Left forelimb (tissue), 1 donor: ENCODE results near the gene RYR2.
"Not testable (repeated sequence)": the region's sequence is repeated elsewhere in the genome, so short reads cannot be mapped to it uniquely, and the experiment has no call there.

Experiments
- DNase-seq: peaks from one replicate; pipeline ENCODE4 v3.0.0-alpha.2; 2018; ENCODE audit warnings: low spot score

RYR2 gene

DNA sequence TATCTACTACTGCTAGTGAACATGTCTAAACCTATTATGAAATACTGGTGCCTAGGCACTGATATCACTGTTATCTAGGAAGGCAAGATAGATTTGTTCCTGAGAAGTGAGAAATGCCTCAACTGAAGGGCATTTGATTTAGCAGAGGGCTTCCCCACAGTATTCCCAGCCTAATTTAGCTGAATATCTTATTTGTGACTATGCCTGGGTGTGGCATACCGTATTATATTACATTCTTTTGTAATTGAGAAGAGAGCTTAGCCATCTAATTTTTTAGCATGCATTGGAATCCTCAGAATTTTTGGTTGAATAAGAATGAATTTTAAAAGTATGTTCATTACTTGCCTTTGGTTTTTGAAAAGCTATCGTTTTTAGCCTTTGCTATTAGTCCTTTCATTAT lies 749.6 kb downstream of the RYR2 start:
- DNase-seq, result no peak

DNA sequence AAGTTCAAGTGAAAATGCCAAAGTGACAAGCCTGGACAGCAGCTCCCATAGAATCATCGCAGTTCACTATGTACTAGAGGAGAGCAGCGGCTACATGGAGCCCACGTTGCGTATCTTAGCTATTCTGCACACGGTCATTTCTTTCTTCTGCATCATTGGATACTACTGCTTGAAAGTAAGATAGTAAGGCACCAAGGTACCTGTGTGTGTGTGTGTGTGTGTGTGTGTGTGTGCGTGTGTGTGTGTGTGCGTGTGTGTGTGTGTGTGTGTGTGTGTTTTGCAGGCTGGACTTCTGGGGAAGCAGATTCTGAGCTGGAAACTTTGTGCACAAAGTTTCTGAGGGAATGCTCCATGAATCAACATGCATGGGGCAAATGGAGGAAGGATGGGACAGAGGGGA lies 750.2 kb downstream of the RYR2 start:
- no peak for DNase-seq

DNA sequence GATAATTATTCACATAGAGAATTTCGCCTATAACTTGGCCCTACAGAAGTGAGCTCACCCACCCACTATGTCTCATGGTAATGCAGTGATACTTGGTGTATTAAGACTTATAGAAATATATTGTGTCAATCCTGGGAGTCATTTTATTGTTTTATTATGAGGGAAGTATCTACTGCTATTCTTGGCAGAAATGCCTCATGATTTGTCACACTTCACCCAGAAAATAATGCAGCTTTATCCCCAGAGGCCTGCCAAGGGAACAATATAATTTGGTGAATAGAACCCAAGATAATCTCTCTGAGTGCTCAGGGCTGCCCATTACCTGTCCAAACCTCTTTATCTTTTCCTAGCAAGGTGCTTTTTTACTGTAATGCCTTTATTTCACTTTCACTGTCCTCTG lies 750.7 kb downstream of the RYR2 start:
- DNase-seq, result no peak

DNA sequence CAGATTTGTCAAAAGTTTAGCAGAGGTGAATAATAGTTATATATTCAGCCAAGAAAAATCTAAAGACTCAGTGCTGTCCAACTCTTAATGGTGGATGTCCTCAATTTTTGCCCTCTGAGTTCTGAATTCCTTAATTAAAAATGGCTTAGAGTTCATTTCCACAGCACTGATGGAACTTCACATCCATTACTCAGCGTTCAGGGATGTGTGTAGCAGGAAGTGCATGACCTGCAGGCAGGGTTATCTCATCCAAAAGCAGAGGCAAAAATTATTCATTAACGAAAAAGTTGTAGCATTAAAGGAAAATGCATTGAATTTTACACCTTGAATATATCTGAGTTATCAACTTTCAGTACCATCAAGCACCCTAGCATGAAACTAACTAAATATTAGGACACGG lies 752.1 kb downstream of the RYR2 start:
- no peak for DNase-seq

- DNase-seq, result no peak
Observed at GRCh38 chr1:237795558-237795957, 753.6 kb downstream of the RYR2 start.

GRCh38 chr1:237799762-237800474 lies 757.9 kb downstream of the RYR2 start:
- no peak for DNase-seq

DNA sequence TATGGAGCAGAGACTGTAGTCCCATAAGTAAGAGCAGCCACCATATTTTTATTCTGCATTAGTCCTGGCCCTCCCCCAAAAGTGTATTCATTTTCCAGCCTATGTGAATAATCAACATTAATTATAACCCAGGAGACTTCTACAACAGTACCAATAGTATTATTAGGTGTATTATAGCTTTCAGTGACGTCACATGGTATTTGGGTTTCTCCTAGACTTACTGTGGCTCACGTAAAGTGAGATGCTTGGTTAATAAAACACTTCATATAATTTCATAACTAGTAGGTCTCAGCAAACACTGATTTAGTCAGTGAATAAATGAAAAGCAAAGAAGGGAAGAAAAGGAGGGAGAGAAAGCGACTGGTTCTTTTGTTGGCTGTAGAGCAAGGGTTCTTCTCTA lies 762.5 kb downstream of the RYR2 start:
- no peak for DNase-seq

DNA sequence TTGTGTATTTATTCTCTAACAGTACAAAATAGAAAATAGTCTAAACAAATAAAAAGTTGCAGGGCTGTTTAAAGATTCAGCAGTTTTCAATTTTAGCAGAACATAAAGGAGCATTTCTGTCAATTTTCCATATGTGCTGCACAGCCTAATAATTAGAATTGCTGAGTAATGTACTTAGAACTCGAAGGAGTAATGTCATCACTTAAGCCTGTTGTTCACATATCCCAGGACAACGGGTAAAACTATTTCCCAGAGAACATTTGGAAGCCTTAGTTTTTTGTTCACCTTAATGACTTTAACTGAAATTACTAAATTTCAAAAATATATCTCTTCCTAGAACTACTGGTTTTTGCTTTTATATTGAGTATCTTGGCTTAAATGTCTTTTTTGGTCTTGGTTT lies 767.1 kb downstream of the RYR2 start:
- no peak for DNase-seq

DNA sequence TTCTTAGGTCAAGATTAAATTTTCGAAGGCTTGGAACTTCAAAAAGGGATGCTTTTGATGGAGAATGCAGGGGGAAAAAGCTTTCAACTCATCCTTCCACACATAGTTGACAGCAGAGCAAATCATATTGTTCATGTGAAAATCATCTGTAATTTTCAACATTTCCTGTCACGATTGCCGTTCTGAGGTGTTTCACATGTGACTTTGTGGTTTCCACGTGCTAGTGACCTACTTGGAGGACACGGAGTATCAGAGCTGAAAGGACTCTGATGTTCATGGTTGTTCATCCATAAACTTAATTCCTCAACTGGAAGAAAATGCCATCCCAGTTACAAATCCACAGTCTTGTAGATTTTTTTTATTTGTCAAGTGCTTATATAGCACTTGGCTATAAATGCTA lies 769.6 kb downstream of the RYR2 start:
- DNase-seq, result no peak

- DNase-seq, result no peak
Observed at GRCh38 chr1:237812061-237812460, 770.1 kb downstream of the RYR2 start.

DNA sequence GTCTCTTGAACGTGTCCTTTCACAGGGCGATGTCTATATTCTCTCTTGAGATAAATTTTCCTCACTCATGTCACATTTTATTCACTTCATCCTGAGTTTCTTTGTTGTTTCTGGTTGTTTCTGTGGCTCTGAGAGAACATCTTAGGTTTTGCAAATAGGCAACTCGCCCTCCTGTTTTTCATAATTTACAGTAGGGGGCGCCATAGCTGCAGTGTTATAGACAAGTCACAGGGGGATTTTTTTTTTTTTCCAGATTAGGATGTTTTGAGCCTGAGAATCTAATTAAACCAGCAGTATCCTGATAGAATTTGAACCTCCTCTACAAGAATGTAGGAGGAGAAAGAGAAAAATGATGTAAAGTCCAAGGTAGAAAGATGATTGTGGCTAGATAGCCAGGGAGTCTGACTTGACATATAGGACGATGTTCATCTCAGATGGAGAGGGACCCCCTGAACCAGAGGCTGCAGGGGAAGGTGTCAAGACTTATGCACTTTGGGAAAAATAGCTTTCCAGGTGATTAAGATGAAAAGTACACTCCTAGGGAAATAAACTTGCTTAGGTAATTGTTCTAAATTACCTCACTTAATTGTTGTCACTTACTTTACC lies 772.4 kb downstream of the RYR2 start:
- no peak for DNase-seq

DNA sequence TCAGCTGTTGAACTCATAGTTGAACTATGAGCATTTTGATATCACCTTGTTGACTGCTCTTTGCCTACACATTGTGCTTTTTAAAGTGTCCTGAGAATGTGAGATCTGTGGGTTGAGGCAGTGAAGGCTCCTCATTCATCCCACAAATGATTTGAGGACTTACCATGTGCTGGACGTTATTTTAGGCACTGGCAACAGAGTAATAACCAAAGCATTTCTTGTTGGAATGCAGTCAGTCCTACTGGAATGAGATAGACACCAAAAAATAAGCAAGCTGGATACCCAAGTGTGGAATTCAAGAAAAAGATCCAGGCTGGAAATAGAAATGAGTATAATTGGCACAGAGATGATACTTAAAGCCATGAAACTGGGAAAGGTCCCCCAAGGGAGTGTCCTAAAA lies 775.3 kb downstream of the RYR2 start:
- no peak for DNase-seq

DNA sequence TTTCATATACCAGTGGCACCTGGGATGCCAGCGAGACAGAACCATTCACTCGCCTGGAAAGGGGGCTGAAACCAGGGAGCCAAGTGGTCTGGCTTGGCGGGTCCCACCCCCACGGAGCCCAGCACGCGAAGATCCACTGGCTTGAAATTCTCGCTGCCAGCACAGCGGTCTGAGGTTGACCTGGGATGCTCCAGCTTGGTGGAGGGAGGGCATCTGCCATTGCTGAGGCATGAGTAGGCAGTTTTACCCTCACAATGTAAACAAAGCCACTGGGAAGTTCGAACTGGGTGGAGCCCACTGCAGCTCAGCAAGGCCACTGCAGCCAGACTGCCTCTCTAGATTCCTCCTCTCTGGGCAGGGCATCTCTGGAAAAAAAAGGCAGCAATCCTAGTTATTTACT lies 778.6 kb downstream of the RYR2 start:
- DNase-seq, result not testable (repeated sequence)

DNA sequence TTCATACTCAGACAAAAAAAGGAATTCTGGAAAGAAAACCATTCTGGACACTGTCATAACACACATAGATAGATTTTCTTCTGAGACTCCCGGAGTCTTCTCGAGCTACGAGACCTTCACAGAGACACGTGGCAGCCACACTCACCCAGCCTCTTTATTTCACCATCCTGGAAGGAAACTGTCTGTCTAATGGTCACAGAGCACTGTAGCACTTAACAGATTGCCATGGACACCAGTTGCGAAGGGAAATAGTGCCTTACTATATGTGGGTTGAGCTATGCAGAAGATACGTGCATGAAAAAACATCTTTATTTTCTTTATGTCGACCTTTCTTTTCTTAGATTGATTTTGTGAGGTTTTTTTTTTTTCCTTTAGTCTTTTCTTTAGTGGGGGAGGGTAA lies 790.9 kb downstream of the RYR2 start:
- no peak for DNase-seq

DNA sequence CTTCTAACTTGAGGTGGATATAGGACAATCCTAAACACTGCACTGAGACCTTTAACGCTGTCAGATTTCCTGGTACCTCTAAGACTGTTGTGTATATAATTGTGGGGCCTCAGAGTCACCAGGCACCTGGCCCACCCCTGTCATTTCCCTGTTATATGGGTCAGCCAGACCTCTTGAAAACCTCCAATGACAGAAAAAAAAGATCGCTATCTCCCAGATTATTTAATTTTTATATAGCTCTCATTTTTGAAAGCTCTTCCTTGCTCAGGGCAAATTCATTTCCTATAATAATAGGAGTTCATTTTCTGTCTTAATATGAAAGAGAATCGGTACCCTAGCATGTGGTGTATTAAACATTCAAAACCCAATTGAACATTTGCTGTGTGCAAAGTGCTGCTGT lies 792.1 kb downstream of the RYR2 start:
- DNase-seq, result no peak

DNA sequence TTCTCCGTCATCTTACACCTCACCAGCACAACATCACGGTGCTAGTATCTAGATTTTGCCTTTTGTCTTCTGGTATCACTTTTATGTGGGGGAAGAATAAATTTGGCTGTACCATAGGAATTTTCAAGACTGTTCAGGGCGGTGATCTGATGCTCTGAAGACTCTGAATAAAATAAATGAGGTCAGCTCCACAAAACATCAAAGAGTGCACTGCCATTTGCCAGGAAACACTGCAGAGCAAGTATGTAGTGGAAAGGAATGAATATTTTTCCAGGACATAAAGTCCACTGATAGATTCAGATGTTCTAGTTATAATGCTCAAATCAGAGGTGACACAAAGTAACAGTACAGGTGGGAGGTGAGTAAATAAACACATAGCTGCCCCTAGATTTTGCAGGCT lies 792.5 kb downstream of the RYR2 start:
- no peak for DNase-seq

GRCh38 chr1:237838320-237838719 lies 796.3 kb downstream of the RYR2 start:
- DNase-seq, result no peak

GRCh38 chr1:237838904-237839534 lies 797.0 kb downstream of the RYR2 start:
- DNase-seq, result no peak

GRCh38 chr1:237841485-237841884 lies 799.5 kb downstream of the RYR2 start:
- DNase-seq, result no peak

DNA sequence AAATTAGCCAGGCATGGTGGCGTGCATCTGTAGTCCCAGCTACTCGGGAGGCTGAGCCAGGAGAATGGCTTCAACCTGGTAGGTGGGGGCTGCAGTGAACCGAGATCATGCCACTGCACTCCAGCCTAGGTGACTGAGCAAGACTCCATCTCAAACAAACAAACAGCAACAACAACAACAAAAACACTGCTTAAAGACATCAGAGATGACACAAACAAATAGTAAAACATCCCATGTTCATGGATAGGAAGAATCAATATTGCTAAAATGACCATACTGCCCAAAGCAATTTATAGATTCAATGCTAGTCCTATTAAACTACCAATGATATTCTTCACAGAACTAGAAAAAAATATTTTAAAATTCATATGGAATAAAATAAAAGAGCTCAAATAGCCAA lies 801.5 kb downstream of the RYR2 start:
- not testable (repeated sequence) for DNase-seq

DNA sequence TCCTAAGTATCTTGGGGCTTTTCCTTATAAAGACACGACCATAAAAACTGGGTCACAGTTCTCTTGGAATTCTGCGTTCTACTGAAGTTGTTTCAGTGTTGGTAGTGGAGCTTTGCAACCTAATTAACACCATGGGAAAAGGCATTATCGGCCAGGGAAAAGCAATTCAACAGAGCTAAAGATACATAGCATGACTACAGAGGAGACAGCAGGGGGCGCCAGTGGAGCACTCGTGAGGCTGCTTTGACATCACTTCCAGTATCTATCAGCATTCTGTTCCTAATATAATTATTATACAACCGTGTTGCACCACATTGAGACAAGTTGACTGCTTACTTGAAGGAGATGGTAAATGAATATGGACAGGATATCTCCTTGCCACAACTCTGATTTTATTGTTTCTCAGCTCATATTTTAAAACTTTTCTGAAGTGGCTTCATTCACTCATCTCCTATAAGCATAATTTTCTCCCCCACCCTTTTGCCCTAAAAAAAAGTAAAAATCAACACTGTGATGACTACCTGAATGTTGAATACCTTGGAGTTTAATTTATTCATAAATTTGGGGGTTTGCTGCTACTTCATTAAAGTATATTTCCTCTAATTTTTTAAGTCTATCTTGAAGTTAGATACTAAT lies 809.3 kb downstream of the RYR2 start:
- no peak for DNase-seq

GRCh38 chr1:237852342-237852741 lies 810.4 kb downstream of the RYR2 start:
- no peak for DNase-seq

DNA sequence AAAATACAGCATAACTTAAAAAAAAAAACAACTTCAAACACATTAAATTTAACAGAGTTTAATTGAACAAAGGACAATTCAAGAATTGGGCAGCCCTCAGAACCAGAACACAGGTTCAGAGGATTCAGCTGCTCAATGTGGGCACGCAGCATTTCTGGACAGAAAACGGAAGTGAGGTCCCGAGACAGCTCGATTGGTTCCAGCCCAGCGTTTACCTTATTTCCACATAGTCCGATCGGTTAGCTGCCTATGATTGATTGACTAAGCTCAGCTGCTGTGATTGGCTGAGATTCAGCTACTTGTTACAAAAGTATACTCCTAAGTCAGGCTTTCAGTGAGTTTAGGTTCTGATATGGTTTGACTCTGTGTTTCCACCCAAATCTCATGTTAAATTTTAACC lies 815.5 kb downstream of the RYR2 start:
- no peak for DNase-seq
